ENCODE results near the gene CASP5. TPM values are rescaled to one million over a fixed set of nuclear protein-coding genes. Genes with fewer than 3 reads are reported as not detected.

CASP5 gene
- total and polyA plus RNA-seq, 7 donors, result 0.05 TPM; not detected in 6

GRCh38 chr11:104999721-105000120, 23.2 kb downstream of the CASP5 start:
- WGBS, 3 donors, result 77 to 93% (median 90%) methylated on average over 1 of the region's 1 CpG
- no peaks in the 10 kb centered on the region for H3K36me3 ChIP-seq (ENCODE audit: insufficient read depth in 1 of 2, low read depth in 1 of 2)
- no peaks in the 10 kb centered on the region for H3K9me3 ChIP-seq
- DNase-seq (no peak), ATAC-seq (no peak)
- H3K4me1 ChIP-seq, result no peaks in the 10 kb centered on the region
- no peaks in the 10 kb centered on the region for H3K27me3 ChIP-seq (ENCODE audit: insufficient read depth in 3 of 3, low read length in 2 of 3)
- no peak overlapping the region for H3K27ac ChIP-seq
- TF ChIP-seq CTCF (IDR thresholded peaks at IDR 0.05), result no peak
- no peak overlapping the region for H3K4me3 ChIP-seq
- intact Hi-C loops (cut with DNase I), result no loop called here

- H3K27me3 ChIP-seq (ENCODE audit: insufficient read depth in 3 of 3, low read length in 2 of 3), result no peaks in the 10 kb centered on the region
- no peak for DNase-seq
- no peaks in the 10 kb centered on the region for H3K36me3 ChIP-seq (ENCODE audit: insufficient read depth in 1 of 2, low read depth in 1 of 2)
- ATAC-seq, result no peak
- no peak for TF ChIP-seq CTCF (IDR thresholded peaks at IDR 0.05)
- 79 to 90% (median 82%) methylated on average over 6 of the region's 6 CpGs for WGBS, 3 donors
- no peaks in the 10 kb centered on the region for H3K9me3 ChIP-seq
- intact Hi-C loops (cut with DNase I), result no loop called here
- H3K4me1 ChIP-seq, result no peaks in the 10 kb centered on the region
- H3K27ac ChIP-seq, result no peak overlapping the region
- no peak overlapping the region for H3K4me3 ChIP-seq
Measured at GRCh38 chr11:104997288-104997687, 25.7 kb downstream of the CASP5 start.

DNA sequence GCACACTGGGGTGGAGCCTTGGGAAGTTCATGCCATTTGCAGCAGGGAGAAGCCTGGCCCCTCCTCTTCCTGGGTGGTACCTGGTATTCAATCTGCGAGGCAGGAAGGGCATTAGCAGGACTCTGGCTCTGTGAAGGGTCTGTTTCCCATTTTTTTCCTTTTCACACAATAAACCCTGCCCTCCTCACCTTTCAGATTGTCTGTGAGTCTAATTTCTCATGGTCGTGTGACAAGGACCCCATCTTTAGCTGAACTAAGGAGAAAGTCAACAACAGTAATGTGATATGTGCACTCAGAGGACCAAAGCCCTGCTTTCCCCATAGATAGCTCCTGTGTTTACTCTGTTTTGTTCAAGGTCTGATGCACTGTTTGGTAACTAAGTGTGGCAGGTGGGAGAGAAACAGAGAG, 28.0 kb downstream of the CASP5 start:
- no peak for TF ChIP-seq CTCF (IDR thresholded peaks at IDR 0.05)
- H3K4me3 ChIP-seq, result no peak overlapping the region
- WGBS, 3 donors, result 46 to 55% (median 48%) methylated on average over 2 of the region's 2 CpGs
- H3K4me1 ChIP-seq, result no peaks in the 10 kb centered on the region
- intact Hi-C loops (cut with DNase I), result no loop called here
- DNase-seq (no peak), ATAC-seq (no peak)
- H3K27me3 ChIP-seq (ENCODE audit: insufficient read depth in 3 of 3, low read length in 2 of 3), result no peaks in the 10 kb centered on the region
- no peaks in the 10 kb centered on the region for H3K36me3 ChIP-seq (ENCODE audit: insufficient read depth in 1 of 2, low read depth in 1 of 2)
- no peak overlapping the region for H3K27ac ChIP-seq
- H3K9me3 ChIP-seq, result no peaks in the 10 kb centered on the region

GRCh38 chr11:104992781-104993180, 30.2 kb downstream of the CASP5 start:
- ATAC-seq (no peak), DNase-seq (no peak)
- intact Hi-C loops (cut with DNase I), result no loop called here
- H3K9me3 ChIP-seq, result peaks cover 11% of the 10 kb centered on the region
- H3K4me3 ChIP-seq, result no peak overlapping the region
- H3K27ac ChIP-seq, result no peak overlapping the region
- TF ChIP-seq CTCF (IDR thresholded peaks at IDR 0.05), result no peak
- 71 to 83% (median 79%) methylated on average over 1 of the region's 1 CpG for WGBS, 3 donors
- H3K27me3 ChIP-seq (ENCODE audit: insufficient read depth in 3 of 3, low read length in 2 of 3), result no peaks in the 10 kb centered on the region
- no peaks in the 10 kb centered on the region for H3K4me1 ChIP-seq
- no peaks in the 10 kb centered on the region for H3K36me3 ChIP-seq (ENCODE audit: insufficient read depth in 1 of 2, low read depth in 1 of 2)

DNA sequence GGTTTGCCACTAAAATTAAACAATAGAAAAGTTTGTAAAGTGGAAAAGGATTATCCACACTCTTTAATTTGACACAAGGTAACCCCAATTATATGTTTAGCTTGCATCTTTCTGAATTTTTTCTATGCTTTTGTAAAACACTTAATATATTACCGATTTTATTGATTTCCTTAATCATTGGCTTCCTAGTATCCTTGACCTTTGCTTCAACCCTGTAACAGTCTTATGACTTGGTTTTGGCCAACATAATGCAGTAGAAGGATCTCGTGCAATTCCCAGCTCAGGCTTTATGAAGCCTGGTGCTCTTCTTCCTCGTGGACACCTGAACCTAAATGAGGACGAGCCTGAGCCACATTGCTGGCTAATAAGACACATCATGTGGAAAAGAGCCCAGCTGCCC, 31.0 kb downstream of the CASP5 start:
- no peaks in the 10 kb centered on the region for H3K27me3 ChIP-seq (ENCODE audit: insufficient read depth in 3 of 3, low read length in 2 of 3)
- DNase-seq (no peak), ATAC-seq (no peak)
- H3K4me1 ChIP-seq, result no peaks in the 10 kb centered on the region
- TF ChIP-seq CTCF (IDR thresholded peaks at IDR 0.05), result no peak
- intact Hi-C loops (cut with DNase I), result no loop called here
- no peak overlapping the region for H3K4me3 ChIP-seq
- H3K36me3 ChIP-seq (ENCODE audit: insufficient read depth in 1 of 2, low read depth in 1 of 2), result no peaks in the 10 kb centered on the region
- H3K27ac ChIP-seq, result no peak overlapping the region
- WGBS, 3 donors, result 41 to 59% (median 44%) methylated on average over 4 of the region's 4 CpGs
- H3K9me3 ChIP-seq, result peaks cover 11% of the 10 kb centered on the region

All from psoas muscle (tissue), 8 donors.